Stimulated activated CD4-positive, alpha-beta T cell treated with anti-CD3 and anti-CD28 coated beads, Interleukin-2, amount 100 ng/mL, for 4 hours (primary cell): ENCODE measurements around the gene RHOB.
"Not testable (repeated sequence)": the region's sequence is repeated elsewhere in the genome, so short reads cannot be mapped to it uniquely, and the experiment has no call there.

ENCODE experiments used
- DNase-seq: peaks from one replicate; pipeline ENCODE4 v3.0.0-alpha.2; 2020; ENCODE audit warnings: low read depth

Gene RHOB

DNA sequence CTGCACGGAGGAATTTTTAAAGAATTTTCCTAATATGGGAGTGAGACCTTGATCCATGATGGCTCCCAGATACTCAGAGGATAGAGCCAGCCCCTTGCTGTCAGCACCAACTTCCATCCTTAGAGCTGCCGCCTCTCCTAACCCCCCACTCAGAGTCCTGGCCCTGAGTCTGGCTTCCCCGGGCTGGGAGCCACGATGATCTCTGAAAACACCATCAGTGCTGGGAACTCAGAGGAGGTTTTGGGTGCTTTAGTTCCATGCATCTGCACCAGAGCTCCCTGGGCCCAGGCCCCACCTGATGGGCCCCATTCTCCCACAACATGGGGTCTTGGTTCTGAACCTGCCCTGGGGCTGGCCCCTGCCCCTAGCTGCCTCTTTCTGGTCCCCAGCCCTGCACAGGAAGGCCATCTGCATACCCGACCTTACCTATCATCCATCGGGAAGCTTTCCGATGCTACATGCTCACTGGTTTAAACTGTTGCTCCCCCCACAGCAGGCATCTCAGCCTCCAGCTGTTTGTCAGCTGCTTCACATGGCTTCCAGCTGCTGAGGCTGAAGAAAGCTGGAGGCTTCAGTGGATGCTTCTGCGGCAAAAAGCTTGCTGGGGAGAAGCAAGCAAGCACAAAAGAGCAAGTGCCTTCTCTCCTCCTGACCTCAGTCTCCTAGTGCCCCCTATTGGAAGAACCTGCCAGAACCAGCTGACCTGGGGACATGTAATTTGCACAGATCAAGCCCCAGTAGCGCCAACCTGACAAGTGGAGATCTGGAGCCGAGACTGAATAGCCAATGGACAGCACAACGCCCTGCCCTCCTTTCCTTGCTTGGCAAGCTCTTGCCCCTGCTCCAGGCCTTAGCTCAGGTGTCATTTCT, 24.2 kb upstream of the RHOB start:
- no peak for DNase-seq

GRCh38 chr2:20423359-20423758, 23.5 kb upstream of the RHOB start:
- DNase-seq = no peak

GRCh38 chr2:20423847-20424246, 23.0 kb upstream of the RHOB start:
- no peak for DNase-seq

DNA sequence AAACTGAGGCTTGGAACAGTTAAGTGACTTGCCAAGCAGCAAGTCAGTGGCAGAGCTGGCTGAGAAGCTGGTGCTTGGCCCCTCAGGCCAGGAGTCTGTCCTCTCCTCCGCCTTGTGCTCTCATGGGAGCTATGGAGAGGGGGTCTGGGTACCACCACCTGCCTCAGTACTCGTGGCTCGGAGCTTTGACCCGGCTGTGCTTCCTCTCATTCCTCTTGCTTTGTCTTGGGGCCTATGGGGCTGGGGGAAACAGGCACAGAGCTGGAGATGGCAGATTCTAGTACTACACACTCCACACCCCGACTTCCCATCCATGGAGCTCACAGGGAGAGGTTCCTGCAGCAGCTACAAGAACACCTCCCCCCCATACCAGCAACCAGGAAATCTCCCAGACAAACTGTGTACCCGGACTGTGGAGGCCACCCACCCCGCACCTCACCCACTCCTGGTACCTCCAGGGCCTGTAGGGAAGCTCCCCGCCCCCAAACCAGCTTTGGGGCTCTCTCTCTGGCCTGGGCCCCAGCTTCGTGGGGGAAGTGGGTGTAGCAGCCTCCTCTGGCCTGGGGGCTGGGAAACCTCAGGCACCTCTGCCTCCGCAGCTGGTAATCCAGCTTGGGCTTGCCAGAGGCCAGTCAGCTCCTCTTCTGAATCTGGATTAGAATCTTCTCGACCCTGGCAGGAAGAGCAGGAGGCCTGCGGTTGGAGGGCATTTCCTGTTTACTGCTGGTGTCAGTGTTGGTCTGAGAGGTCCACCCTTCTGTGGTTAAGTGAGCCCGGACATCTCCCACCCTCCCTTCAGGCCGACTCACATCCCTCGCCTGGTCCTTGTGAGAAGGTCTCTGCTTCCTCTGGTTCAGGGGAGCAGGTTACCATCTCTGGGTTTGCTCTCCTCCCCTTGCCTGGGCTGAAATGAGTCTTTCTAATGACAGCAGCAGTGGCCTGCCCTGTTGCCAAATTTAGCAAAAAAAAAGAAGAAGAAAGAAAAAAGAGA, 22.3 kb upstream of the RHOB start:
- DNase-seq = no peak

DNA sequence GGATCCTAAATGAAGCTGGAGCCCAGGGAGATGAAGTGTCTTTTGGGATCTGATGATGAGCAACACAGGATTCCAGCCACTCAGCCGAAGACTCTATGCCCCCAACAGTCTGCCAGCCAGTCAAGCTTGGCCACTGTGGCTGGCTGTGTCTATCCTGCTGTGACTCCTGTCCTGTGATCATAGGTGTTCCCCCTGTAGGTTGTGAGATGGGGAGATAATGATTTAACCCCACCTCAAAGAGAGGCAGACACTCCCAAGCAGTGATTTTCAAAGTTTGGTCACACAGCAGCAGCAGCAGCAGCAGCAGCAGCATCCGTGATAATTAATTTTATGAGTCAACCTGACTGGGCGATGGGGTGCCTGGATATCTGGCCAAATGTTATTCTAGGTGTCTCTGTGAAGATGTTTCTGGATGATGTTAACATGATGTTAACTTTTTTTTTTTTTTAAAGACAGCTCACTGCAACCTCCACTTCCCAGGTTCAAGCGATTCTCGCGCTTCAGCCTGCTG, 21.4 kb upstream of the RHOB start:
- no peak for DNase-seq

DNA sequence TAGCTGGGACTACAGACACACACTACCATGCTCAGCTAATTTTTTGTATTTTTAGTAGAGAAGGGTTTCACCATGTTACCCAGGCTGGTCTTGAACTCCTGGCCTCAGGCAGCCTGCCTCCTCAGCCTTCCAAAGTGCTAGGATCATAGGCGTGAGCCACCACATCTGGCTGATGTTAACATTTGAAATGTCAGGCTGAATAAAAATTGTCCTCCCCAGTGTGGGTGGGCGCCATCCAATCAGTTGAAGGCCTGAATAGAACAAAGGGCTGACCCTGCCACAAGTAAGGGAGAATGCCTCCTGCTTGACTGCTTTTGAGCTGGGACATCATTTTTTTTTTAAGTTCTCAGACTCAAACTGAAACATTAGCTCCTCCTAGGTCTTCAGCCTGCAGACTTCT, 21.0 kb upstream of the RHOB start:
- no peak for DNase-seq

DNA sequence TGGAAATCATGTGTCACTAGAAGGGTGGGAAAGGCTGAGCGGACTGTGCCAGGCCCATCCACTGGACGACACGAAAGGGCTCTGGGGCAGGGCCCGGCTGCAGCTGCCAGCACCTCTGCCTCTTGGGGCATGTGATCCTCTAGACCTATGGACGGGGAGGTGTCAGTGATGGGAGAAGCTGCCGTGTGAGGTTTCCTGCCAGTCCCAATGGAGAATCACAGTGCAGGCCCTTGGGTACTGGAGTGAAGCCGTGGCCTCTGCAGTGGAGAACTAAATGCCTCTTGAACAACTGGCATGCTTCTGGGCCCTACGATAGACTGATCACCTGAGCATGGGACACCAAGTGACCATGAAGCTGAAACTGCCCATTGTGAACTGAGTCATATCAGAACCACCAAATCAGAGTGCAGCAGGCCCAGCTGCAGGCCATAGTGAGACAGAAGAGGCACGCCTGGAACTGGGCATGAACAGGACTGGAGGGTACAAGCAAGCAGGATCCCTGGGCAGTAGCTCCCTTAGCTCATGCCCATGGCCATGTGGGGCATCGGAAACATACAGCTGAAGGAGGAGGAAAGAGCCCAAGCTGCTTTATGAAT, 18.8 kb upstream of the RHOB start:
- no peak for DNase-seq

- DNase-seq = no peak
Observed at GRCh38 chr2:20428717-20429490, 18.0 kb upstream of the RHOB start.

DNA sequence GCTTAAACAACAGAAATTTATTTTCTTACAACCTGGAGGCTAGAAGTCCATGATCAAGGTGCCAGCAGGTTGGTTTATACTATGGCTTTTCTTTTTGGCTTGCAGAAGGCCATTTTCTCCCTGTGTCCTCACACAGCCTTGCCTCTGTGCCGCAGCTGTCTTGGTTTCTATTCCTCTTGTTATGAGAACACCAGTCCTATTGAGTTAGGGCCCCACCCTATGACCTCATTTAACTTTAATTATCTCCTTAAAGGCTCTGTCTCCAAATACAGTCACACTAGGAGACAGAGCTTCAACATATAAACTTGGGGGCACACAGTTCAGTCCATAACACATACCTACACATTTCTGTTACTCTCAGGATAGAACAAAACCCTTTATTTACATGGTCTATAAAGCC, 17.3 kb upstream of the RHOB start:
- DNase-seq = no peak

DNA sequence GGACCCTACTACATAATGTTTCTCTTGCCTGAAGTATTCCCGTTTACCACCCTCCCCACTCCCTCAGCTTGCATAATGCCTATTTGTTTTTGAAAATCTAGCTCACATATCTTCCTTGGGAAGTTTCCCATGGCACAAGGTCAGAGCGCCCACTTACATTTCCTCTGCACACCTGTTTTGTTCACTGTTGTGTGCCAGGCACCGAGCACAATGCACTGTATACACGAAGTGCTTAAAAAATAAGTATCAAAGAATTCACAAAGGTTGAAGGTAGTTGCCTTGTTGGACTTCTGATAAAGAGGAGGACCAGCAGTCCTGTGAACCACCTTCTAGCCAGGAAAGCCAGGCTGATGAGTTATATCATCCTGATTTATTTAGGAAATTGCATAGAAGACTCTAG, 16.8 kb upstream of the RHOB start:
- DNase-seq = no peak

GRCh38 chr2:20430461-20431300, 16.2 kb upstream of the RHOB start:
- DNase-seq = no peak

DNA sequence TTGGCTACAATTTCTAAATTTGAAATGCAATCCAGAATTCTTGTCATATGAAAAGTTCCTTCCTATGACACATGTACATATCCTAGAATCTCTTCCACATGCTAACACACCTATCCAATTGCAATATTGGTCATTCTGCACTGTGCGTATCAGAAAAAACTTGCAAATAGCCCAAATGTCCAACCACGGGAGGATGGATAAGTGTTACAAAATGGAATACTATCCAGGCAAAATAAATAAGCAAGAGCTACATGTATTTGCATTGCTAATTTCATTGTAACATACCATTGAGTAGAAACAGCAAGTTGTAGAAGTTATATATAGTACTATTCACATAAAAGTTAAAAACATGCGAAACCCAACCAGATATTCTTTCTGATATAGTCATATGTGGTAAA, 15.6 kb upstream of the RHOB start:
- DNase-seq = no peak

- DNase-seq = no peak
Observed at GRCh38 chr2:20431772-20432171, 15.1 kb upstream of the RHOB start.

DNA sequence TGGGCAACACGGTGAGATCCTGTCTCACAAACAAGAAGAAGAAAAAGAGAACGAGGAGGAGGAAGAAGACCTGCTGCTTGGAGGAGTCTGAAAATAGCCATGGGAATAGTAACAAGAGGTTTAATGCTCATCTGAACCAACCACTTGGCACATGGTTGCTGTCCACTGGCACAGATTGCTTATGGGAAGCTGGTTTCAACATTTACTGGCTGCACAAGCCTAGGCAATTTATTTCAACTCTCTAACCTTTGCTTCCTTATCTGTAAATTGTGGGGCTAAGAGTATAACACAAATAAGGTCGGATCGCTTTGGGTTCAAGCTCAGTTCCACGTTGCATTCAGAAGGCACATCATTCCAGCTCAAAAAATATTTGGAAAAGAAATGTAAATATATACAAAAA, 14.2 kb upstream of the RHOB start:
- DNase-seq = no peak

DNA sequence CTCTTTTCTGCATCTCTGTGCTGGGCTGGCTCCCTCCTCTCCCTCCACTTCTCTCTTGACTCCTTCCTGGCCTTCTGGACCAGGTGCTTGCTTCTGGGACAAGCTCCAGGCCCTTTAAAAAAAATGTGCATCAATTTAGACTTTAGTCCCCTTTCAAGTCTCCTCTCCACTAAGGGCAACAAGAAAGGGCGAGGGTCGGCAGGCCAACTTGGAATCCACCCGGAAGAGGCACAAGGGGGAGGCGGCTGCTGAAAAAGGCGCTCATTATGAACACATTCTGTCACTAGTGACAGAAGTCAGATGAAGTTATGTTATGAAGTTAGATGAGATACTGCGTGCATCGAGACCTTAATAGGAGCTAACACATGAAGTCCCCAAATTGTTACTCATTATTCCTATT, 13.6 kb upstream of the RHOB start:
- no peak for DNase-seq

DNA sequence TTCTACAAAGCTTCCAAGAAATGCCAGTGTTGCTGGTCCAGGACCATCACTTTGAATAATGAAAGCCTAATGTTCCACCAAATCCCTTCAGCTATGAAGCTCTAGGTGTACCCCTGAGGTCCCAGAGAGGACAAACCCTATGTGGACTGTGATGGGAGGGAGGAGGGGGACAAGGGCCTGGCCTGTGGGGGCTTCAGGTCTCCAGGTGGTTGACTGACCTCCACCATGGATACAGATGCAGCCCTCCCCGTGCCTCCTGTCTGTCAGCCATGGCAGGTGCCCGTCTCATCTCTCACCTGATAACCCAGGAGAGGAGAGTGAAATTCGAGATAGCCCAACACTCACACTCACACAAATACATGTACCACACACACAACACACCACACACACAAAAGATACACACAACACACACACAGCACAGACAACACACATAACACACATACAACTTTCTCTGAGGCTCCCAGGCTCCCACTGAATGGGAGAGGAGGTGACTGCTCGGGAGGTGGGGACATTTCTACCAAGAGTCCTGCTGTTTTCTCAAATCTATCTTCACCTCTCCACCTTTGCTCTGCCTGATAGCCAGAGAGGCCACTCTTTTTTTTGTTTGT, 12.8 kb upstream of the RHOB start:
- no peak for DNase-seq

DNA sequence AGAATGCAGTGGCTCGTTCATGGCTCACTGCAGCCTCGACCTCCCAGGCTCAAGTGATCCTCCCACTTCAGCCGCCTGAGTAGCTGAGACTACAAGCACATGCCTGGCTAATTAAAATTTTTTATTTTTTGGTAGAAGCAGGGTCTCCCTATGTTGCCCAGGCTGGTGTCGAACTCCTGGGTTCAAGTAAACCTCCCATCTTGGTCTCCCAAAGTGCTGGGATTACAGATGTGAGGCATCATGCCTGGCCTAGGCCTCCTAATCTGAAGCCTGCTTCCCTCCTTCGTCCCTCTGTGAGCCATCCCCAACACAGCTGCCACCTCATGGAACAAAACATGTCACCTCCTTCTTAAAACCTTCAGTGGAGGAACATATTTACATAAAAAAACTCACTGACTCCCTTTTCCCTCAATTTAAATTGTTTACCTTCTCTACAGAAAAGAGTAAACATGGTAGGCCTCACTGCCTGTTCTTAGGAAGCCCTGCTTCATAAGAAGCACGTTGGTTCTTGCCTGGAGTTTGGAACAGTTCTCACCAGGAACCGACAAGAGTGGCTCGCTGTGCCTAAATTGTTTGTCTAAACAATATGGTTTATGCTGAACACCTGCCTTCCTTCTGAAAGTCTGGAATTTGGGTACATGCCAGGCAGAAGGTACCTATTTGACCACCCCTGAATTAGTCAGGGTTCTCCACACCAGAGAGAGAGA, 12.1 kb upstream of the RHOB start:
- no peak for DNase-seq

DNA sequence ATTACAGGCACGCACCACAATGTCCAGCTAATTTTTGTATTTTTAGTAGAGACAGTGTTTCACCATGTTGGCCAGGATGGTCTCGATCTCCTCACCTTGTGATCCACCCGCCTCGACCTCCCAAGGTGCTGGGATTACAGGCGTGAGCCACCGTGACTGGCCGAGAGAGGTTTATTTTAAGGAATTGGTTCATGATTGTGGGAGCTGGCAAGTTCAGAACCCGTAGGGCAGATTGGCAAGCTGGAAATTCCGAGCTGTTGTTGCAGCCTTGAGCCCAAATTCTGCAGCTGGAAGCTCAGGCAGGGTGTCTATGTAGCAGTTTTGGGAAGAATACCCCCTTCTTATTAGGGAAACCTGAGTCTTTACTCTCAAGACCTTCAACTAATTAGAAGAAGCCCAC, 11.4 kb upstream of the RHOB start:
- not testable (repeated sequence) for DNase-seq

DNA sequence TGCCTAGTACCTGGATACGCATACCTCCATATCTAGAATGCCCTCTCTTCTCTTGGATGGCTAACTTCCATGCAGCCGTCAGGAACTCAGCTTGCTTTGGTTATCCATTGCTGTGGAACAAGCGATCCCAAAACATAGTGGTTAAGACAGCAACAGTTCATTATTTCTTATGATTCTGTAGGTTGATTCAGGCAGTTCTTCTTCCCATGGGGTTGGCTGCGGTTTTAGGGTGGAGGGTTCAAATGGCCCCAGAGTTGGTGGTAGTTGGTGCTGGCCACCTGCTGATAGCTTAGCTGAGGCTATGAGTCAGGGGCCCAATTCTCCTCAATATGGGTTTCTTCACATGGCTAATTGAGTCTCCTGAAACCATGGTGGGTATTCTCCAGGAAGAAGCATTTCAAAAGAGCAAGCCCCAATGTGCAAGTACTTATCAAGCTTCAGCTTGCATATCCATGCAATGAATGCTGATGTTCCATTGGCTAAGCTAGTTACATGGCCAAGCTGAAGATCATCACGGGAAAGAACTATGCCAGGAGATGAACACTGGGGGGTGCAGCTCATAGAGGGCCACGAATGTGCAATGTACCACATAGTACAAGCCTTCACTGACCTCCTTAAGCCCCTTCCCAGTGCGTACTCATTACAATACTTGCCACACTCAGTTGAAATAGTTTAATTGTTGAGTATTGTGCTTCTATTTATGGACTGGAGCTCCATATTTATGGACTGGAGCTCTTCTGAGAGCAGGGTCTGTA, 10.0 kb upstream of the RHOB start:
- no peak for DNase-seq
